ENCODE results near the gene TCTN1.
A peak's percentile ranks its signal among the peaks of the same experiment; 100 is the strongest.

Gene TCTN1

GRCh38 chr12:110694330-110694901 lies 80.5 kb downstream of the TCTN1 start:
- H3K4me3 ChIP-seq (ENCODE audit: low read length) = no peak overlapping the region
- H3K4me1 ChIP-seq (ENCODE audit: control insufficient read depth, insufficient read depth, low read length) = no peaks in the 10 kb centered on the region
- no peak overlapping the region for H3K27ac ChIP-seq (ENCODE audit: low read depth, low read length)
- H3K36me3 ChIP-seq (ENCODE audit: control insufficient read depth, insufficient read depth, low read length) = no peaks in the 10 kb centered on the region
- no peak overlapping the region for H3K9ac ChIP-seq (ENCODE audit: low read length)
- H3K27me3 ChIP-seq (ENCODE audit: control insufficient read depth, insufficient read depth, low read length) = no peaks in the 10 kb centered on the region

GRCh38 chr12:110696283-110696682 lies 82.4 kb downstream of the TCTN1 start:
- Histone ChIP-seq H3K9ac (ENCODE audit: low read length) (no peak overlapping the region), H3K36me3 (ENCODE audit: control insufficient read depth, insufficient read depth, low read length) (no peaks in the 10 kb centered on the region), H3K27me3 (ENCODE audit: control insufficient read depth, insufficient read depth, low read length) (no peaks in the 10 kb centered on the region), H3K4me1 (ENCODE audit: control insufficient read depth, insufficient read depth, low read length) (no peaks in the 10 kb centered on the region), H3K4me3 (ENCODE audit: low read length) (no peak overlapping the region), H3K27ac (ENCODE audit: low read depth, low read length) (no peak overlapping the region)

- no peak overlapping the region for H3K9ac ChIP-seq (ENCODE audit: low read length)
- no peak overlapping the region for H3K4me3 ChIP-seq (ENCODE audit: low read length)
- no peak overlapping the region for H3K27ac ChIP-seq (ENCODE audit: low read depth, low read length)
- H3K4me1 ChIP-seq (ENCODE audit: control insufficient read depth, insufficient read depth, low read length) = no peaks in the 10 kb centered on the region
- no peaks in the 10 kb centered on the region for H3K27me3 ChIP-seq (ENCODE audit: control insufficient read depth, insufficient read depth, low read length)
- no peaks in the 10 kb centered on the region for H3K36me3 ChIP-seq (ENCODE audit: control insufficient read depth, insufficient read depth, low read length)
Measured at GRCh38 chr12:110697236-110697635, 83.3 kb downstream of the TCTN1 start.

GRCh38 chr12:110698171-110698902 lies 84.4 kb downstream of the TCTN1 start:
- Histone ChIP-seq H3K9ac (ENCODE audit: low read length) (no peak overlapping the region), H3K4me3 (ENCODE audit: low read length) (peak overlapping the region; percentile 23), H3K36me3 (ENCODE audit: control insufficient read depth, insufficient read depth, low read length) (no peaks in the 10 kb centered on the region), H3K4me1 (ENCODE audit: control insufficient read depth, insufficient read depth, low read length) (no peaks in the 10 kb centered on the region), H3K27ac (ENCODE audit: low read depth, low read length) (no peak overlapping the region), H3K27me3 (ENCODE audit: control insufficient read depth, insufficient read depth, low read length) (no peaks in the 10 kb centered on the region)

All from rectal smooth muscle tissue (tissue), 1 donor.